Activated T-helper 1 cell treated with anti-CD3 and anti-CD28 coated beads, Interleukin-12 subunit alpha, Interleukin-12 subunit beta, Interleukin-2, Interleukin-4 antibody, amounts not matched to agents 30 ng/mL and 10 ng/mL and 1 ng/mL, durations not matched to agents 14 hours and 24 hours and 36 hours (primary cell): ENCODE measurements around the gene B4GALNT2. TPM values are rescaled to one million over a fixed set of nuclear protein-coding genes. Genes with fewer than 3 reads are reported as not detected.

ENCODE experiments used
- DNase-seq: peaks from one replicate; pipeline ENCODE4 v3.0.0; 2021; ENCODE audit warnings: low spot score
- H3K27ac Mint-ChIP-seq: one replicate; pipeline ENCODE4 v1.8.0; 2021; ENCODE audit warnings: mild to moderate bottlenecking, mixed read lengths
- H3K27me3 Mint-ChIP-seq: one replicate; pipeline ENCODE4 v1.8.0; 2022; ENCODE audit warnings: mild to moderate bottlenecking, moderate library complexity, mixed read lengths; ENCODE audit not compliant: insufficient read depth
- H3K36me3 Mint-ChIP-seq: one replicate; pipeline ENCODE4 v1.8.0; 2021; ENCODE audit warnings: low read depth, mixed read lengths
- H3K4me1 Mint-ChIP-seq: one replicate; pipeline ENCODE4 v1.8.0; 2021; ENCODE audit warnings: low read depth, mixed read lengths
- H3K4me3 Mint-ChIP-seq: one replicate; pipeline ENCODE4 v1.8.0; 2021; ENCODE audit warnings: mild to moderate bottlenecking, moderate library complexity, mixed read lengths
- H3K9me3 Mint-ChIP-seq: one replicate; pipeline ENCODE4 v1.8.0; 2021; ENCODE audit warnings: mixed read lengths
- intact Hi-C: fragments of 100-400 bp; cut with micrococcal nuclease; formaldehyde crosslinking; loops from one replicate; pipeline ENCODE4 v1.15.1; 2024
- total RNA-seq: library from RNA; stranded (reverse); gene quantifications from 2 replicates; pipeline ENCODE4 v1.2.3, GENCODE V29; 2022

B4GALNT2 gene
- total RNA-seq, 1 donor from 2014 or later = 0.03 TPM

- Mint-ChIP-seq H3K4me1 (peaks cover 63% of the 10 kb centered on the region), H3K9me3 (no peaks in the 10 kb centered on the region), H3K36me3 (peaks cover 24% of the 10 kb centered on the region), H3K27ac (peak within 1 kb of the TSS; percentile 88), H3K27me3 (no peaks in the 10 kb centered on the region), H3K4me3 (peak within 1 kb of the TSS; percentile 96)
- DNase-seq = peak; percentile 65
- intact Hi-C loops = loop anchor here (1.0 kb wide), 2 partner anchors 8 to 18 kb away; no protein-coding TSS in a partner anchor
Observed at GRCh38 chr17:49210158-49211029, 77.8 kb downstream of the B4GALNT2 start, which contains the start of the genes ABI3 and GNGT2. Gene ABI3, plus strand, starts transcription at chr17:49210707. Its CDS starts 18 bp downstream, at chr17:49210725. Gene GNGT2, minus strand, starts transcription at chr17:49210574. Its CDS starts 3,152 bp downstream, at chr17:49207422.

- DNase-seq = no peak
- peaks cover 34% of the 10 kb centered on the region for H3K36me3 Mint-ChIP-seq
- H3K27ac Mint-ChIP-seq = no peak overlapping the region
- peak overlapping the region; percentile 96 for H3K4me3 Mint-ChIP-seq
- H3K27me3 Mint-ChIP-seq = no peaks in the 10 kb centered on the region
- H3K4me1 Mint-ChIP-seq = peaks cover 89% of the 10 kb centered on the region
- intact Hi-C loops = loop anchor here (2.0 kb wide), 1 partner anchor 13 kb away; no protein-coding TSS in a partner anchor
- no peaks in the 10 kb centered on the region for H3K9me3 Mint-ChIP-seq
Observed at GRCh38 chr17:49213399-49213798, 80.8 kb downstream of the B4GALNT2 start.

- intact Hi-C loops = loop anchor here (2.0 kb wide), 1 partner anchor 13 kb away; no protein-coding TSS in a partner anchor
- DNase-seq = no peak
- peak overlapping the region; percentile 56 for H3K27ac Mint-ChIP-seq
- no peaks in the 10 kb centered on the region for H3K9me3 Mint-ChIP-seq
- H3K4me3 Mint-ChIP-seq = peak overlapping the region; percentile 79
- H3K27me3 Mint-ChIP-seq = no peaks in the 10 kb centered on the region
- peaks cover 35% of the 10 kb centered on the region for H3K36me3 Mint-ChIP-seq
- H3K4me1 Mint-ChIP-seq = peaks cover 90% of the 10 kb centered on the region
Observed at GRCh38 chr17:49213847-49214246, 81.3 kb downstream of the B4GALNT2 start.

- peaks cover 38% of the 10 kb centered on the region for H3K36me3 Mint-ChIP-seq
- H3K4me1 Mint-ChIP-seq = peaks cover 84% of the 10 kb centered on the region
- H3K4me3 Mint-ChIP-seq = peak overlapping the region; percentile 79
- intact Hi-C loops = no loop called here
- H3K9me3 Mint-ChIP-seq = no peaks in the 10 kb centered on the region
- DNase-seq = no peak
- H3K27me3 Mint-ChIP-seq = no peaks in the 10 kb centered on the region
- H3K27ac Mint-ChIP-seq = peak overlapping the region; percentile 92
Observed at GRCh38 chr17:49214676-49215360, 82.2 kb downstream of the B4GALNT2 start.

GRCh38 chr17:49216482-49216881, 83.9 kb downstream of the B4GALNT2 start:
- peak overlapping the region; percentile 71 for H3K4me3 Mint-ChIP-seq
- peaks cover 40% of the 10 kb centered on the region for H3K36me3 Mint-ChIP-seq
- H3K27me3 Mint-ChIP-seq = no peaks in the 10 kb centered on the region
- DNase-seq = no peak
- intact Hi-C loops = no loop called here
- no peaks in the 10 kb centered on the region for H3K9me3 Mint-ChIP-seq
- H3K27ac Mint-ChIP-seq = peak overlapping the region; percentile 78
- peaks cover 69% of the 10 kb centered on the region for H3K4me1 Mint-ChIP-seq

- Mint-ChIP-seq H3K27me3 (no peaks in the 10 kb centered on the region), H3K4me1 (peaks cover 72% of the 10 kb centered on the region), H3K27ac (peak overlapping the region; percentile 75), H3K9me3 (no peaks in the 10 kb centered on the region), H3K36me3 (peaks cover 44% of the 10 kb centered on the region), H3K4me3 (peak overlapping the region; percentile 50)
- intact Hi-C loops = no loop called here
- DNase-seq = no peak
Observed at GRCh38 chr17:49216953-49217650, 84.5 kb downstream of the B4GALNT2 start.

- H3K4me3 Mint-ChIP-seq = peak overlapping the region; percentile 82
- intact Hi-C loops = loop anchor here (1.0 to 2.0 kb wide), 3 partner anchors 8 to 37 kb away; partner anchors contain the start of genes ABI3 and GNGT2
- H3K4me1 Mint-ChIP-seq = peaks cover 72% of the 10 kb centered on the region
- peak overlapping the region; percentile 82 for H3K27ac Mint-ChIP-seq
- peaks cover 48% of the 10 kb centered on the region for H3K36me3 Mint-ChIP-seq
- DNase-seq = peak; percentile 65
- H3K9me3 Mint-ChIP-seq = no peaks in the 10 kb centered on the region
- no peaks in the 10 kb centered on the region for H3K27me3 Mint-ChIP-seq
Observed at GRCh38 chr17:49217651-49218413, 85.3 kb downstream of the B4GALNT2 start.

- H3K36me3 Mint-ChIP-seq = peaks cover 48% of the 10 kb centered on the region
- intact Hi-C loops = loop anchor here (1.0 to 2.0 kb wide), 3 partner anchors 9 to 38 kb away; partner anchors contain the start of genes ABI3 and GNGT2
- H3K27me3 Mint-ChIP-seq = no peaks in the 10 kb centered on the region
- no peaks in the 10 kb centered on the region for H3K9me3 Mint-ChIP-seq
- peaks cover 67% of the 10 kb centered on the region for H3K4me1 Mint-ChIP-seq
- DNase-seq = peak; percentile 42
- H3K27ac Mint-ChIP-seq = peak overlapping the region; percentile 81
- H3K4me3 Mint-ChIP-seq = peak overlapping the region; percentile 35
Observed at GRCh38 chr17:49218941-49219913, 86.7 kb downstream of the B4GALNT2 start.

GRCh38 chr17:49219987-49220386, 87.4 kb downstream of the B4GALNT2 start:
- Mint-ChIP-seq H3K4me1 (peaks cover 64% of the 10 kb centered on the region), H3K27me3 (peaks cover 4% of the 10 kb centered on the region), H3K36me3 (peaks cover 47% of the 10 kb centered on the region), H3K4me3 (peak overlapping the region; percentile 22), H3K27ac (no peak overlapping the region), H3K9me3 (no peaks in the 10 kb centered on the region)
- no peak for DNase-seq
- intact Hi-C loops = loop anchor here (2.0 kb wide), 1 partner anchor 39 kb away; no protein-coding TSS in a partner anchor

- H3K4me1 Mint-ChIP-seq = peaks cover 45% of the 10 kb centered on the region
- no peak for DNase-seq
- peaks cover 33% of the 10 kb centered on the region for H3K36me3 Mint-ChIP-seq
- peaks cover 14% of the 10 kb centered on the region for H3K27me3 Mint-ChIP-seq
- intact Hi-C loops = no loop called here
- no peak overlapping the region for H3K4me3 Mint-ChIP-seq
- no peaks in the 10 kb centered on the region for H3K9me3 Mint-ChIP-seq
- peak overlapping the region; percentile 30 for H3K27ac Mint-ChIP-seq
Observed at GRCh38 chr17:49223168-49223516, 90.6 kb downstream of the B4GALNT2 start.
